HCT116 (cell line): ENCODE data around the gene TSPAN2.

Experiments
- CTCF ChIP-seq, 3 experiments: fragments of 200-600 bp in 1 of 3; sonication (generic) in 1 of 3; IDR thresholded peaks in 2 of 3; conservative IDR thresholded peaks in 1 of 3; 2 replicates each; pipeline ENCODE4 v1.5.1; 2012 to 2017; ENCODE audit warnings: low read depth in 2 of 3, low read length in 2 of 3, antibody characterized with exemption in 1 of 3, borderline replicate concordance in 1 of 3, control low read depth in 1 of 3, mild to moderate bottlenecking in 1 of 3, mixed read lengths in 1 of 3, mixed run types in 1 of 3, moderate library complexity in 1 of 3; ENCODE audit not compliant: insufficient read depth in 1 of 3
- EZH2phosphoT487 ChIP-seq: fragments of 200-600 bp; IDR thresholded peaks from 2 replicates; pipeline ENCODE4 v1.6.1; 2018; ENCODE audit warnings: antibody characterized with exemption, borderline replicate concordance
- POLR2A ChIP-seq: IDR thresholded peaks from 2 replicates; pipeline ENCODE4 v1.7.0; 2011; ENCODE audit warnings: borderline replicate concordance; ENCODE audit not compliant: insufficient read depth, insufficient read length; ENCODE audit errors: extremely low read depth
- REST ChIP-seq: IDR thresholded peaks from 2 replicates; pipeline ENCODE4 v1.6.1; 2012; ENCODE audit warnings: low read depth

- TF ChIP-seq POLR2A (no peak), CTCF (IDR thresholded peaks at IDR 0.05 in 2 of 3, conservative IDR thresholded peaks at IDR 0.05 in 1 of 3; ENCODE audit: borderline replicate concordance in 1 of 3, insufficient read depth in 1 of 3, low read depth in 2 of 3, low read length in 2 of 3) (no peak), EZH2phosphoT487 (no peak), REST (no peak)
Observed at GRCh38 chr1:115077286-115077983, 11.9 kb downstream of the TSPAN2 start.
